Posterior cingulate gyrus (tissue), 11 donors: Measurements from ENCODE around the gene TP53.

Experiments
- DNase-seq, 10 donors: peaks; one replicate each; pipeline versions ENCODE4 v3.0.0 to v3.0.0-alpha.2; 2020 to 2021; ENCODE audit warnings: mixed read lengths in 3 of 10
- intact Hi-C: fragments of 100-400 bp; cut with DNase I; formaldehyde crosslinking; loops from one replicate; pipeline ENCODE4 v1.15.1; 2023

Gene TP53

DNA sequence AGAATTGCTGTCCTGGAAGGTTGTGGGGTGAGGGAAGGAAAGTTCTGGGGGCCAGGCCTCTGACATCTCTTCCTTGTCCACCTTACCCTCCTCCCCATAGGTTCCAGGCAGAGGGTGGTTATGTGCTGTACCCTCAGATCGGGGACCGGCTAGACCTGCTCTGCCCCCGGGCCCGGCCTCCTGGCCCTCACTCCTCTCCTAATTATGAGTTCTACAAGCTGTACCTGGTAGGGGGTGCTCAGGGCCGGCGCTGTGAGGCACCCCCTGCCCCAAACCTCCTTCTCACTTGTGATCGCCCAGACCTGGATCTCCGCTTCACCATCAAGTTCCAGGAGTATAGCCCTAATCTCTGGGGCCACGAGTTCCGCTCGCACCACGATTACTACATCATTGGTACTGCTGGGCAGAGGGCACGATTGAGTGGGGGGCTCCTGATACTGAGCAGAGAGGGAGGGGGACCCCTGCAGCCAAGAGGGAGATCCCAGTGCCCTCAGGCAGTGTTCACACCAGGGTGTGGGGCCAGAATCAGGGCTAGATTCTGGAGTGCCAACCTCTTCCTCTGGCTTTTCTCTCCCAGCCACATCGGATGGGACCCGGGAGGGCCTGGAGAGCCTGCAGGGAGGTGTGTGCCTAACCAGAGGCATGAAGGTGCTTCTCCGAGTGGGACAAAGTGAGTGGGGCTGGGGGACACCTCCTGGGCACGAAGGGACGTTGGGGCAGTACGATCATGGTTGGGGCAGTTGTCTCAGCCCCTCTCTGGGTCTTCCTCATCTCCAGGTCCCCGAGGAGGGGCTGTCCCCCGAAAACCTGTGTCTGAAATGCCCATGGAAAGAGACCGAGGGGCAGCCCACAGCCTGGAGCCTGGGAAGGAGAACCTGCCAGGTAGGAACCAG, 20.8 kb upstream of the TP53 start:
- intact Hi-C loops = no loop called here
- peak in 1 of 10 donors; percentile 62 for DNase-seq

DNA sequence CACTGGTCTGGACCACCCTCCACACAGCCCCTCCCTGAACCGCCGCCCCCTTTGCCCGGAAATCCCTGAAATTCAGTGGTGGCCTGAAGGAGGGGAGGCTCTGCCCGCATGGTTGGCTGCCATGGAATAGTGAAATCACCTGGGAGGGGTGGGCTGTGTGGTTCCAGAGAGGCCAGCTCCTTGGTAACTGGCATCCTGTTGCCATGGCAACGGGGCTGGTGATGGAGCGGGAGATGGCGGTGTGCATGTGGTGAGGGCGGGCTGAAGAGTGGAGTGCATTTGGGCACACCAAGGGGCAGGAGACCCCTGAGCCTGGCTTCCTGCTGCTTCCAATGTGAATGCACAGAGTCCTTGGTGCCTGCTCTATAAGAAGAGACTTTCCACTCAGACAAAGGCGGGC, 20.2 kb upstream of the TP53 start:
- peak in 4 of 10 donors; percentile 23 to 90 (median 56) for DNase-seq
- intact Hi-C loops = no loop called here

DNA sequence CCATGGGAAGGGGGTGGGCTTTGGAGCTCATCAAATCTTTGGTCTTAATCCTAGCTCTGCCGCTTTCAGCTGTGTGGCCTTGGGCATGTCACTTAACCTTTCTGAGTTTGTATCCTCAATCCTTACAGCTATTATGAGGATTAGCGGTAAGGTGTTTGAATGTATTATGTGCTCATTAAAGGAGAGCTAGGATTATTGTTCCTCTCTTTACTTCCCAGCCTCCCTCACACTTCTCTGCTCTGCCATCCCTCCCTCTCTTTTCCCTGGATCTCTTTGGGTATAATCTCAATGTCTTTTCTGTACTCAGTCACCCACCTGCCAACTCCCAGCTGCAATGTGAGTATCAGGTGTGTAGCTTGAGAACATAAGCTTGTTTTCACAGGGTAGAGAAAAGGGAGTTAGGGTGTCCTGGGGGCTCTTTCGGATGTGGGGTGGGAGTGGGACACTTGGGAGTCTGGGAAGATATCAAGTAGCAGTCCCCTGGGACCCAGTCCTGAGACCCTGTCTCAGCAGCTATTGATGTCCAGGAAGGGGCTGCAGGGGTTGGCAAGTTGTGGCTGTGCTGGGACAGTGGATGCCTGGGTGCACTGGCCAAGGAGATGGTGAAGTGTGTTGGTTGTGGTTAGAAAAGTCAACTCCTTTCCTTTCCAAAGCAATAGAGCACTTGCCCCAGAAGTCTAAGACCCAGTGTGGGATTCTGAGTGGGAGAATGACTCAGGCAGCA, 19.5 kb upstream of the TP53 start:
- DNase-seq = peak in 1 of 10 donors; percentile 9
- intact Hi-C loops = no loop called here

DNA sequence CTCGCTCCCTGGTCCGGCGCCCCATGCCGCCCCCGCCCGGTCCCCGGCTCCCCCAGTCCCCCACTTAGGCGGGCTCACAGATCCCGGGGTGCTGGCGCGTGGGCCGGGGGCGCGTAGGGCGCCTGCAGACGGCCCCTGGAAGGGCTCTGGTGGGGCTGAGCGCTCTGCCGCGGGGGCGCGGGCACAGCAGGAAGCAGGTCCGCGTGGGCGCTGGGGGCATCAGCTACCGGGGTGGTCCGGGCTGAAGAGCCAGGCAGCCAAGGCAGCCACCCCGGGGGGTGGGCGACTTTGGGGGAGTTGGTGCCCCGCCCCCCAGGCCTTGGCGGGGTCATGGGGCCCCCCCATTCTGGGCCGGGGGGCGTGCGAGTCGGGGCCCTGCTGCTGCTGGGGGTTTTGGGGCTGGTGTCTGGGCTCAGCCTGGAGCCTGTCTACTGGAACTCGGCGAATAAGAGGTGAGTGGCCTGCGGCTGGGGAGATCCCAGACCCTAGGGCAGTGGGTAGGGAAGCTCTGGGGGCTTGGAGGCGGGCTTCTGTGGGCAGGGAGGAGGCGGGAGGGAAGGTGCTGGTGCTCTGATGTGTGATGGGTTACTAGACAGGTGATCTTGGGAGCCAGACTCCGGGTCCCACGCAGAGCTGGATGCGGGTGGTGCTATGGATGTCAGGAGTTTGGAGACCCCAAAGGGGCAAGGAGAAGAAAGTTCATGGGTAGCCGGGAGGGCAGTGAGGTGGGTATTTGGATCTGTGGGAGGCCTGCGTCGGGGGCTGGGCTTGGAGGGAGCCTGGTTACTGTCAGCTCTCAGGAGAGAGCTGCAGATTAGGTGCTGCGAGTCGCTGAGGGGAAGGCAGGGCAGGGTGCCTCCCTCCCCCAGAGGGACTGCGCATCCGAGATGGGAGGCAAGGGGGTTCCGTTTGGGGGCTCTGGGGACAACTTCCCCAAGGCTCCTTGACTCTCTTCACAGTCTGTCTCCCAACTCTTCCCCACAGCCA, 18.3 kb upstream of the TP53 start:
- DNase-seq = peak in 2 of 10 donors; percentile 78 to 83
- intact Hi-C loops = no loop called here

DNA sequence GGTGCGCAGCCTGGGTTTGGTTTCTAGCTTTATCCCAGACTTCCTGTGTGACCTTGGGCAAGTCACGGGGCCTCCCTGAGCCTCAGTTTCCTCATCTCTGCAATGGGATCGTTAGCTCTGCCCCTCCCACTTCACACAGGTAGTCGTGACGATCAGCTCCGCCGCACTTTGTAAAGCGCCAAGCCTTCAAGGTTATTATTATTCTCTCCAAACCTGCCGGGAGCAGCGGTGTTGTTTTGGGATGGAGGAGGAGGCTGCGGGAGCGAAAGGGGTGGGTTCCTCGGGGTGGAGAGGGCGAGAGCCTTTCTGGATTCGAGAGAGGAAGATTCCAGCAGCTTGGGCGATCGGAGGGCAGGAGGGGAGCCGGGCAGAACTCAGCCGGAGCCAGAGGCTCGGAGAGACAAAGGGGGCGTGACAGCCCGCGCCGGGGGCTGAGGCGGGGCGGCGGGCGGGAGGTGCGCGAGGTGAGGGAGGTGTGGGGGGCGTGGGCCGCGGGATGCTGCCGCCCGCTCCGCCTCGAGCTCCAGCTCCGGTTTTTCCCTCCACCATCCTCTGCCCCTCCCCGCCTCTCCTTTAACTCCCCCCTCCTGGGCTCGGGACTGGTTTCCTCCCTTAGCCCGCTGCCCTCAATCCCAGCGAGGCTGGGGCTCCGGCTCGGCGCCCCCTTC, 17.4 kb upstream of the TP53 start, which contains the start of gene EFNB3:
EFNB3 (plus strand) TSS at position 602 of the 668 bp plus-strand sequence. CDS start 397 bp downstream, outside the sequence.
- intact Hi-C loops = no loop called here
- peak in 7 of 10 donors; percentile 54 to 93 (median 66) for DNase-seq

DNA sequence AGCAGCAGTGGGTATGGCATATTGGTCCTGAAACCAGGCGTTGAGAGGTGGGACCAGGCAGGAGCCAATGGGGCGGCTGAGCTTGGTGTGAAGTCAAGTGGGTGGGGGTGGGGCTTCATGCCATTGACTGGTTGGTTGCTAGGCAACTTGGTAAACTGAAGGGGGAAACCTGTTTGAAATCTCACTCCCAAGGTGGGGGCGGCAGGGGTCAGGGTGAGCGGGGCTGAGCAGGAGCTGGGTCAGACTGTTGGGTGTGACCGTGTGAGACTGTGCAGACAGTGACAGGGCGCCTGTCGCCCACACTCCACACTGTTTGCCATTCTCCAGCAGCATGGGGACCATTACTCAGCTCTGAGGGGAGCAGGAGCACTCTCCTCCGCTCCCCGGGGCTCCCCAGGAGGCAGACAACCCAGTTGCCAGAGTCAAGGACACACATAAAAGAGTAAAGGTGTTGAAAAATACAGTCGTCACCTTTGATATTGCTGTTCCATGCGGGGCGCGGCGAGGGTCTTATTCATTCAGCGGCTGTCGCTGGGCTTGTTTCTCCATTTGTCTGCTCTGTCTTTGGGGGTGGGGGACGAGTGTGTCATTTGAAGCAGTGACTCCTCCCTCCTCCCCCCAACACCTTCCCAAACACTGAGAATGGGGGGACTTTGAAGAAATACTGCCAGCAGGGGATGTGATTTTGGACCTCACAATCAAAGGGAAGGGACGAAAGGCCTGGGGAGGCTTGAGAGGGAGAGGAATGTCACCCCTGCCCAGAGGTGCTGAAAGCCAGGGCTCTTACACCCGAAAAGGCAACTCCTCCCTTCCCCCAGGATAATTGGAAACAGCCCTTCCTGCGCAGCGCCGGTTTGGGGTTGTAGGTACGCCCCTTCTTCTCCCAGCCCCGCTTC, 16.5 kb upstream of the TP53 start:
- peak in 8 of 10 donors; percentile 50 to 95 (median 76) for DNase-seq
- intact Hi-C loops = no loop called here

DNA sequence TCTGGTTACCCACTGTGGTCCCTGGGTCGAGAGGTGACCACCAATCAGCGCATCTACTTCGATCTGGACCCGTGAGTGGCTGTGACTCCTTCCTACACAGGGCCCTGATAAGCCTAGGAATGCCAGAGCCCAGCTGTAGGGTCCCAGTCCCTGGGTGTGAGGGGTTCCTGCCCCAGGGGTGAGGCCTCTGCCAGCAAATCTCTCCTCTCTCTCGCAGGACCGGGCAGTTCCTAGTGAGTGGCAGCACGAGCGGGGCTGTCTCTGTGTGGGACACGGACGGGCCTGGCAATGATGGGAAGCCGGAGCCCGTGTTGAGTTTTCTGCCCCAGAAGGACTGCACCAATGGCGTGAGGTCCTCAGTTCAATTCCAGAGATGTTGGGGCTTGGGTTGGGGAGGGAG, 15.5 kb upstream of the TP53 start:
- DNase-seq = peak in 2 of 10 donors; percentile 56 to 68
- intact Hi-C loops = no loop called here

DNA sequence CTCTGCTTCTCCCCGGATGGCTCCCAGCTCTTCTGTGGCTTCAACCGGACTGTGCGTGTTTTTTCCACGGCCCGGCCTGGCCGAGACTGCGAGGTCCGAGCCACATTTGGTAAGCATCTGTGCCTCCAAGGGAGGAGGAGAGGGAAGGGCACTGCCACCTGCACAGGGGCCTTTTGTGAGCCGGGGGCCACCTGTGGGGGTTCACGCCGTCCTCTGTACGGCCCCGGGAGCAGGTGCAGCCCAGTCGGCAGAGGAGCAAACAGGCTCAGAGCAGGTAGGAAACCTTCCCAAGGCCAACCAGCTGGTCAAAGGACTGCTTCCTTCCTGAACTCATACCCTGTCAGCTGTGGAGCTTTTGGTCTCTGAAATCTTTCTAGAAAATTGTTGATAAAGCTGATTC, 14.4 kb upstream of the TP53 start:
- intact Hi-C loops = no loop called here
- peak in 2 of 10 donors; percentile 35 to 54 for DNase-seq

DNA sequence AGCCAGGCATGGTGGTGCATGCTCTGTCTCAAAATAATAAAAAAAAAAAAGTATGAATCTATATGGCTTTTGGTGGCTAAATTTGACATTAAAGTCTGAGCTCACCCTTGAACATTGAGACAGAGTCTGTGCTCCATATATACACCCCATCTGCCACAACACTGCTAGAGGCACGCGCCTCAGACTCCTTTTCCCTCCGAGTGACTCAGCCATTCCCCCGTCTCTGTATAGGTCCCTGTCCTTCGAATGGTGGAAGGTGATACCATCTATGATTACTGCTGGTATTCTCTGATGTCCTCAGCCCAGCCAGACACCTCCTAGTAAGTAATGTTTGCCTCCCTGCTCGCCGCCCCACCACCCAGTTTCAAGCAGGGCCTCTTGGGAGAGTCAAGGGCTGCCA, 13.2 kb upstream of the TP53 start:
- intact Hi-C loops = no loop called here
- DNase-seq = peak in 1 of 10 donors; percentile 14

DNA sequence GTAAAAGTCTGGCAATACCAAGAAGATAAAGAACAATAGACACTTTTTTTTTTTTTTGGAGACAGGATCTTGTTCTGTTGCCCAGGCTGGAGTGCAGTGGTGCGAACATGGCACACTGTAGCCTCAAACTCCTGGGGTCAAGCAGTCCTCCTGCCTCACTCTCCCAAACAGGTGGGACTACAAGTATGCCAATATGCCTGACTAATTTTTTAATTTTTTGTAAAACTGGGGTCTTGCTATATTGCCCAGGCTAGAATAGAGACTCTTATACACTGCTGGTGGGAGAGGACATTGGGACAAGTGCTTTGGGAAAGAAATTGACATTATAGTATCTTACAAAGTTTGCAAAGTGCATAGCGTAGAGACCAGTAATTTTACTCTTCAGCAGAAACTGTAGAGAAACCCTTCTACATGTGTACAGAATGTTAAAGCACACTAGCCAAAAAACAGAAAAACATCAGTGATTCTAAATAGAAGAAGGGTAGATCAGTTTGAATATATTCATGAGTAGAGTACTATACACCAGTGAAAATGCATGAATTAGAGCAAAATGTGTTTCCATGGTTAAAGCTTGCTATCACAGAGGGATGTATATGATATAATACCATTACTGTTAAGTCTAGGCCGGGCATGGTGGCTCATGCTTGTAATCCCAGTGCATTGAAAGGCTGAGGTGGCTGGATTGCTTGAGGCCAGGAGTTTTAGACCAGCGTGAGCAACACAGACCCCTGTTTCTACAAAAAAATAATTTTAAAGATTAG, 10.7 kb upstream of the TP53 start:
- intact Hi-C loops = no loop called here
- no peak for DNase-seq

DNA sequence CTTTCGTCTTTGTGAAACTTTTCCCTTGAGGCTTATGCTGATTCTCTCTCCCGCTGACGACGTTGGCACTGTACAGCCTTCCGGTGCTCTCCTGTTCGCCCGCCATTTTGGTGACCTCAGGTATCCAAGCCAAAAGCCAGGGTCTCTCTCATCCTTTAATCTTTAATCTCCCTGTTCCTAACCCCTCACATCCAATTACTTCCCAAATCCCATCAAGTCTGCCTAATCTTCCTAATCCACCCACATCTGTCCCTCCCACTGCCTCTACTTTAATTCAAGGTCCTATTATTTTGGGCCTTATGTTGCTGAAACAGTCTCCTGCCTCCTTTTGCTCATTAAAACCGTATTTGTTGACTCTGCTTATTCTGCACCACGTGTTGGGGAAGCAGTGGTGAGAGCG, 8.3 kb upstream of the TP53 start:
- DNase-seq = no peak
- intact Hi-C loops = no loop called here

DNA sequence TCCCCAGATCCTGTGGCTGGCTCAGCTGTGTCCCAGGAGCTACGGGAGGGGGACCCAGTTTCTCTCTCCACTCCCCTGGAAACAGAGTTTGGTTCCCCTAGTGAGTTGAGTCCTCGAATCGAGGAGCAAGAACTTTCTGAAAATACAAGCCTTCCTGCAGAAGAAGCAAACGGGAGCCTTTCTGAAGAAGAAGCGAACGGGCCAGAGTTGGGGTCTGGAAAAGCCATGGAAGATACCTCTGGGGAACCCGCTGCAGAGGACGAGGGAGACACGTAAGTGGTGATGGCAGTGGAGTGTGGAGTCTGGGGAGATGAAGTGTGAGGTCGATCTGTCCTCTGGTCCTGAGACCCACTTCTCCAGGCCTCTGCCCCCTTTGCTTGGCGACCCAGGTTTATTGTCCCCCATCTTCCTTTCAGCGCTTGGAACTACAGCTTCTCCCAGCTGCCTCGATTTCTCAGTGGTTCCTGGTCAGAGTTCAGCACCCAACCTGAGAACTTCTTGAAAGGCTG, 1.6 kb upstream of the TP53 start:
- intact Hi-C loops = loop anchor here (2.0 to 5.0 kb wide), 3 partner anchors 54 to 287 kb away; partner anchors contain the start of gene TMEM256
- peak in 1 of 10 donors; percentile 78 for DNase-seq

DNA sequence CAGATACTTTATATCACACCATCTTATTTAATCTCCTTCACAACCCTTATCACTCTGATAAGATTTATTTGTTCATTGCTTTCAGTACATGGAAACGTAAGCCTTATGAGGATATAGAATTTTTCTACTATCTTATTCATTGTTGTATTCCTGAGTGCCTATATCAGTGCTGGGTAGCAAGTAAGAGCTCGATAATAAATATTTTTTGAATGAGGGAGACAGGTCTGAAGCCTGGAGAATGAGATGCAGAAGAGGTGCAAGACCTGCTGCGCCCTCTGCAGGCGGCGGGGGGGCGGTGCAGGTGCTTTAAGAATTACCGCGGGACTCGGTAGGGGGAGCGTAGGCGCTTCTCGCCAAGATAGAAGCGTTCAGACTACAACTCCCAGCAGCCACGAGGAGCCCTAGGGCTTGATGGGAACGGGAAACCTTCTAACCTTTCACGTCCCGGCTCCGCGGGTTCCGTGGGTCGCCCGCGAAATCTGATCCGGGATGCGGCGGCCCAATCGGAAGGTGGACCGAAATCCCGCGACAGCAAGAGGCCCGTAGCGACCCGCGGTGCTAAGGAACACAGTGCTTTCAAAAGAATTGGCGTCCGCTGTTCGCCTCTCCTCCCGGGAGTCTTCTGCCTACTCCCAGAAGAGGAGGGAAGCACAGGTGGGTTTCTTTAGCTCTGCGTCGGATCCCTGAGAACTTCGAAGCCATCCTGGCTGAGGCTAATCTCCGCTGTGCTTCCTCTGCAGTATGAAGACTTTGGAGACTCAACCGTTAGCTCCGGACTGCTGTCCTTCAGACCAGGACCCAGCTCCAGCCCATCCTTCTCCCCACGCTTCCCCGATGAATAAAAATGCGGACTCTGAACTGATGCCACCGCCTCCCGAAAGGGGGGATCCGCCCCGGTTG, 868 bp upstream of the TP53 start, which contains the start of gene WRAP53:
WRAP53 (plus strand) TSS at position 570 of the 900 bp plus-strand sequence; CDS start at position 742, 172 bp downstream.
- intact Hi-C loops = loop anchor here (2.0 to 5.0 kb wide), 4 partner anchors 53 to 286 kb away; partner anchors contain the start of genes FXR2 and TMEM256

DNA sequence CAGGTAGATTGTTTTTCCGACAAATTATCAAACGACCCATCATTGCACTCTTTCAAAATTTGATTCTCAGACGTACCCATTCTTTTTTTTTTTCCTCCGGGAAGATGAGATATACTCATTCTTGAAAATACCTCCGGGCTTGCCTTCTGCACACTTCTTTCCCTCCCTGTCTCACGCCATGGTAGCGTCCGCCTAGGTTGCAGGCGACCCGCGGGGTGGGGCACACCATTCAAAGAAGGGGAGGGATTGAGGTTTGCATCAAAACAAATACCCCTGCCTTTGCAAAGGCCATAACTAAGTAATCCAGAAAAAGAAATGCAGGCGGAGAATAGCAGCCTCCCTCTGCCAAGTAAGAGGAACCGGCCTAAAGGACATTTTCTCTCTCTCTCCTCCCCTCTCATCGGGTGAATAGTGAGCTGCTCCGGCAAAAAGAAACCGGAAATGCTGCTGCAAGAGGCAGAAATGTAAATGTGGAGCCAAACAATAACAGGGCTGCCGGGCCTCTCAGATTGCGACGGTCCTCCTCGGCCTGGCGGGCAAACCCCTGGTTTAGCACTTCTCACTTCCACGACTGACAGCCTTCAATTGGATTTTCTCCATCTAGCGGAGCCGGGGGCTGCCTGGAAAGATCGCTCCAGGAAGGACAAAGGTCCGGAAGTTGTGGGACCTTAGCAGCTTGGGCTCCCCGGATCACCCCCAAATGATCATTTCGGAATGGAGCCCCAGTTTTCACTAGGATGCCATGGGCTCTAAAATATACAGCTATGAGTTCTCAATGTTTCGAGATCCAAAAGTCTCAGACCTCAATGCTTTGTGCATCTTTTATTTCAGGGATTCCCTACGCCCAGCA, 843 bp downstream of the TP53 start:
- intact Hi-C loops = loop anchor here (2.0 to 5.0 kb wide), 3 partner anchors 72 to 284 kb away; partner anchors contain the start of genes FXR2 and TMEM256
- DNase-seq = peak; percentile 65 to 96 (median 78)

More for the DNA sequence above, 868 bp upstream of the TP53 start, which contains the start of gene WRAP53:
- DNase-seq = peak; percentile 96 to 100 (median 98)
